ENCODE results near the gene SH2D4B.

- TF ChIP-seq POLR2A (IDR thresholded peaks at IDR 0.05), result no peak
- TF ChIP-seq CTCF (IDR thresholded peaks at IDR 0.05), result no peak
Observed at GRCh38 chr10:80633910-80634309, 96.2 kb downstream of the SH2D4B start.
